ENCODE data around the gene DDX43. TPM values are rescaled to one million over a fixed set of nuclear protein-coding genes. Genes with fewer than 3 reads are reported as not detected.

DDX43 gene
- total RNA-seq, 1 experiment from 2014 or later: not detected

DNA sequence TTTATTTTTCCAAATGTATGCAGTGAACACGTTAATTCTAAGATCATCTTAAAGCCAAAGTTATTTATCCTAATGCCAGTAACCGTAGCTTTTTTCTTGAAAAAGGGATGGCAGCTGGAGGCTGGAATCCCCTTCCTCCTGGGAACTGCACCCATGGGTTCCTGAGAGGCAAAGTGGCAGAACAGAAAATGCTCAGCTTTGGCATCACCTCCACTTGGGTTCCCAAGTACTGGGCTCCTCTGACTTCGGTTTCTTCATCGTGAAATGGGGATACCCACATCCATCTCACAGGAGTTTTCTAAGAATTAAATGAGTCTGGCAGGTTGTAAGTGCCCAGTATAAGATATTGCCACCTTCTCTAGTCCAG is 6.2 kb upstream of the DDX43 start (continued):
- TF ChIP-seq EZH2 (IDR thresholded peaks at IDR 0.05) (no peak), RAD21 (IDR thresholded peaks at IDR 0.05; ENCODE audit: low read depth) (no peak), YY1 (IDR thresholded peaks at IDR 0.05; ENCODE audit: extremely low read depth, insufficient replicate concordance, low read depth, low read length) (no peak), SP1 (IDR thresholded peaks at IDR 0.05; ENCODE audit: low read depth) (no peak), ELF1 (IDR thresholded peaks at IDR 0.05; ENCODE audit: borderline replicate concordance, low read depth) (no peak)
- TF ChIP-seq, protein P1, sequence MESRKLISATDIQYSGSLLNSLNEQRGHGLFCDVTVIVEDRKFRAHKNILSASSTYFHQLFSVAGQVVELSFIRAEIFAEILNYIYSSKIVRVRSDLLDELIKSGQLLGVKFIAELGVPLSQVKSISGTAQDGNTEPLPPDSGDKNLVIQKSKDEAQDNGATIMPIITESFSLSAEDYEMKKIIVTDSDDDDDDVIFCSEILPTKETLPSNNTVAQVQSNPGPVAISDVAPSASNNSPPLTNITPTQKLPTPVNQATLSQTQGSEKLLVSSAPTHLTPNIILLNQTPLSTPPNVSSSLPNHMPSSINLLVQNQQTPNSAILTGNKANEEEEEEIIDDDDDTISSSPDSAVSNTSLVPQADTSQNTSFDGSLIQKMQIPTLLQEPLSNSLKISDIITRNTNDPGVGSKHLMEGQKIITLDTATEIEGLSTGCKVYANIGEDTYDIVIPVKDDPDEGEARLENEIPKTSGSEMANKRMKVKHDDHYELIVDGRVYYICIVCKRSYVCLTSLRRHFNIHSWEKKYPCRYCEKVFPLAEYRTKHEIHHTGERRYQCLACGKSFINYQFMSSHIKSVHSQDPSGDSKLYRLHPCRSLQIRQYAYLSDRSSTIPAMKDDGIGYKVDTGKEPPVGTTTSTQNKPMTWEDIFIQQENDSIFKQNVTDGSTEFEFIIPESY (IDR thresholded peaks at IDR 0.05; ENCODE audit: extremely low read depth, insufficient replicate concordance, low read length): no peak
- TF ChIP-seq, protein P2, sequence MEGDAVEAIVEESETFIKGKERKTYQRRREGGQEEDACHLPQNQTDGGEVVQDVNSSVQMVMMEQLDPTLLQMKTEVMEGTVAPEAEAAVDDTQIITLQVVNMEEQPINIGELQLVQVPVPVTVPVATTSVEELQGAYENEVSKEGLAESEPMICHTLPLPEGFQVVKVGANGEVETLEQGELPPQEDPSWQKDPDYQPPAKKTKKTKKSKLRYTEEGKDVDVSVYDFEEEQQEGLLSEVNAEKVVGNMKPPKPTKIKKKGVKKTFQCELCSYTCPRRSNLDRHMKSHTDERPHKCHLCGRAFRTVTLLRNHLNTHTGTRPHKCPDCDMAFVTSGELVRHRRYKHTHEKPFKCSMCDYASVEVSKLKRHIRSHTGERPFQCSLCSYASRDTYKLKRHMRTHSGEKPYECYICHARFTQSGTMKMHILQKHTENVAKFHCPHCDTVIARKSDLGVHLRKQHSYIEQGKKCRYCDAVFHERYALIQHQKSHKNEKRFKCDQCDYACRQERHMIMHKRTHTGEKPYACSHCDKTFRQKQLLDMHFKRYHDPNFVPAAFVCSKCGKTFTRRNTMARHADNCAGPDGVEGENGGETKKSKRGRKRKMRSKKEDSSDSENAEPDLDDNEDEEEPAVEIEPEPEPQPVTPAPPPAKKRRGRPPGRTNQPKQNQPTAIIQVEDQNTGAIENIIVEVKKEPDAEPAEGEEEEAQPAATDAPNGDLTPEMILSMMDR (IDR thresholded peaks at IDR 0.05 in 2 of 3, conservative IDR thresholded peaks at IDR 0.05 in 1 of 3; ENCODE audit: borderline replicate concordance in 1 of 3, insufficient read depth in 1 of 3, low read depth in 2 of 3, low read length in 2 of 3): no peak

DNA sequence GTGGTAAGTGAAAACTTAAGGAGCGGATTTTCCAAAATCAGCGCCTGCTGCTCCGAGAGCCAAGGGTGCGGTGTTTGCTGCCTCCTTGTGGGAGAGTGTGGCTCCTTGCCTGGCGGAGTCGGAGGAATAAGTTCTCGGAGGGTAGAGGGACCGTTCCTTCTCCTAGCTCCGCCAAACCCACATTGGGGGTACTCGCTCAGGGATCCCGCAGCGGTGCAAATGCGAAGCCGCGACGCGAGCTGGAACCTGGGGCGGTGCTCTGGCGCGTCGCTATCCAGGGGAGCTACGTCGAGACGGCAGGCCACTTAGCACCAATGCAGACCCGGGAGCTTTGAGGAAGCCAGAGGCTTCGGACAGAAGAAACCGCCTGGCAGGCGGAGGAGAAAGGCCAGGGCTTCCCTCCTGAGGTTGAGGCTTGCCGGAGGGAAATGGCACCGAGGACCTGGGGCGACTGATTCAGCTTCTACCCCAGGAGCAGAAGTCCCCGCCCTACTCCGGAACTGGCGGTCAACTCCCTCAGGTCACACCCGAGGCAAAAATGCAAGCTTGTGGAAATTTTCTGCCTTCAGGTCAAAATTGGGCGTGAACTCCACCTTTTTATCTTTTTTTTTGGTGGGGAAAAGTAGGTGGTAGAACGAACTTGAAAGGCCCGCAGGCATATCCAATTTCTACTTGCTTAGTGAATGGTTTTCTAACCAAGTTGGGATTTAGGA is 5.7 kb upstream of the DDX43 start:
- Histone ChIP-seq H3K27ac (ENCODE audit: low read depth, low read length) (peak overlapping the region; percentile 90), H3K4me3 (replicated peaks in 1 of 2; ENCODE audit: low read depth in 1 of 2, low read length in 2 of 2) (peak overlapping the region; percentile 52 to 66), H3K79me2 (ENCODE audit: insufficient read depth, low read length) (no peaks in the 10 kb centered on the region), H3K9me3 (ENCODE audit: control insufficient read depth in 1 of 2, insufficient read depth in 1 of 2, low read depth in 1 of 2, low read length in 2 of 2) (no peaks in the 10 kb centered on the region), H3K9me2 (ENCODE audit: insufficient read depth) (no peaks in the 10 kb centered on the region), H3K36me3 (ENCODE audit: control insufficient read depth in 1 of 2, insufficient read depth in 2 of 2, low read length in 2 of 2) (no peaks in the 10 kb centered on the region), H3K4me2 (ENCODE audit: low read length) (peak overlapping the region; percentile 96), H3K9ac (ENCODE audit: low read length) (peak overlapping the region; percentile 74), H3K27me3 (ENCODE audit: insufficient read depth, low read length) (no peaks in the 10 kb centered on the region), H3K4me1 (ENCODE audit: control insufficient read depth in 1 of 2, insufficient read depth in 2 of 2, low read length in 2 of 2) (peaks cover 19 to 39% of the 10 kb centered on the region in 2 experiments), H4K20me1 (ENCODE audit: insufficient read depth) (no peaks in the 10 kb centered on the region), H2AFZ (ENCODE audit: low read depth, low read length, poor library complexity, severe bottlenecking) (peak overlapping the region; percentile 96)
- ATAC-seq (peak; percentile 85), DNase-seq (ENCODE audit: low read depth, low spot score) (peak; percentile 70)
- POLR2A ChIA-PET: interaction anchor here (0.9 to 1.5 kb wide), 7 partner anchors 12 to 264 kb away, joined by 3 to 10 read pairs (median 5); partner anchors contain the start of gene MTO1
- CTCF ChIA-PET: interaction anchor here (0.6 to 1.8 kb wide), 10 partner anchors 9 to 264 kb away, joined by 3 to 14 read pairs (median 4); no protein-coding TSS in a partner anchor
- peak; percentile 64 for TF ChIP-seq POLR2A (IDR thresholded peaks at IDR 0.05; ENCODE audit: borderline replicate concordance, extremely low read depth, insufficient read depth, insufficient read length)
- peak; percentile 84 for TF ChIP-seq RAD21 (IDR thresholded peaks at IDR 0.05; ENCODE audit: low read depth)
- TF ChIP-seq, protein P2 (IDR thresholded peaks at IDR 0.05 in 2 of 3, conservative IDR thresholded peaks at IDR 0.05 in 1 of 3; ENCODE audit: borderline replicate concordance in 1 of 3, insufficient read depth in 1 of 3, low read depth in 2 of 3, low read length in 2 of 3): peak; percentile 53 to 85 (median 75); a peak in 5 of 6 replicates
- TF ChIP-seq POLR2AphosphoS5 (IDR thresholded peaks at IDR 0.05; ENCODE audit: low read depth, low read length): peak; percentile 86
- no peak for TF ChIP-seq EZH2phosphoT487 (IDR thresholded peaks at IDR 0.05; ENCODE audit: borderline replicate concordance)
- TF ChIP-seq CEBPB (IDR thresholded peaks at IDR 0.05; ENCODE audit: low read depth): no peak
- peak; percentile 72 for TF ChIP-seq YY1 (IDR thresholded peaks at IDR 0.05; ENCODE audit: extremely low read depth, insufficient replicate concordance, low read depth, low read length)
- peak; percentile 79 for TF ChIP-seq TCF7L2 (IDR thresholded peaks at IDR 0.05; ENCODE audit: borderline replicate concordance, extremely low read depth, insufficient read depth, insufficient read length)
- peak; percentile 48; the same call in 1 of the 2 replicates for TF ChIP-seq SP1 (IDR thresholded peaks at IDR 0.05; ENCODE audit: low read depth)
- BruUV-seq (replicated peaks): TSS peak; percentile 97
- RAD21 ChIA-PET (ENCODE audit: low non-redundant PET in 1 of 2, low total read pairs in 2 of 2, uncharacterized antibody in 2 of 2, unreplicated experiment in 2 of 2): no interaction called here
- intact Hi-C loops (cut with micrococcal nuclease): loop anchor here (2.0 kb wide), 1 partner anchor 266 kb away; no protein-coding TSS in a partner anchor
